Measurements from ENCODE around the gene ARHGAP6.

Gene ARHGAP6

DNA sequence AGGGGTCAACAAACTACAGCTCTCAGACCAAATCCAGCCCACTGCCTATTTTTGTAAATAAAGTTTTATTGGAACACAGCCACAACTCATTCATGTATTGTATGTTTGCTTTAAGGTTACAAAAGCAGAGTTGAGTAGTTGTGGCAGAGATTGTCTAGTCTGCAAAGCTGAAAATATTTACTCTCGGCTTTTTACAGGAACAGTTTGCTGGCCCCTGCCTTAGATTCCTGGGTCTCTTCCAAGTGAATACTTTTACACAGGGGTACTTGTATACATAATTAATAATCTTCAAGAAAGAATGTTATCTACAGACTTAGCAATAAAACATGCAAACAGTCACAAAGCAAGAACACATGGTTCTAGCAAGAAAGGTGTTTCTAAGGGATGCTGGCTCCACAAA, 218.3 kb downstream of the ARHGAP6 start:
- ATAC-seq (ENCODE audit: low read depth): no peak
- no peak overlapping the region for H3K27ac ChIP-seq (ENCODE audit: poor library complexity, severe bottlenecking)
- no peak for TF ChIP-seq CTCF (IDR thresholded peaks at IDR 0.05; ENCODE audit: poor library complexity, severe bottlenecking)
- H3K9me3 ChIP-seq (ENCODE audit: severe bottlenecking): no peaks in the 10 kb centered on the region
- no peak for DNase-seq (ENCODE audit: low spot score)
- no peaks in the 10 kb centered on the region for H3K36me3 ChIP-seq (ENCODE audit: low read depth)
- no peaks in the 10 kb centered on the region for H3K4me1 ChIP-seq (ENCODE audit: insufficient read depth, poor library complexity, severe bottlenecking)
- no peaks in the 10 kb centered on the region for H3K27me3 ChIP-seq (ENCODE audit: insufficient read depth, poor library complexity, severe bottlenecking)
- H3K4me3 ChIP-seq (ENCODE audit: severe bottlenecking): no peak overlapping the region

DNA sequence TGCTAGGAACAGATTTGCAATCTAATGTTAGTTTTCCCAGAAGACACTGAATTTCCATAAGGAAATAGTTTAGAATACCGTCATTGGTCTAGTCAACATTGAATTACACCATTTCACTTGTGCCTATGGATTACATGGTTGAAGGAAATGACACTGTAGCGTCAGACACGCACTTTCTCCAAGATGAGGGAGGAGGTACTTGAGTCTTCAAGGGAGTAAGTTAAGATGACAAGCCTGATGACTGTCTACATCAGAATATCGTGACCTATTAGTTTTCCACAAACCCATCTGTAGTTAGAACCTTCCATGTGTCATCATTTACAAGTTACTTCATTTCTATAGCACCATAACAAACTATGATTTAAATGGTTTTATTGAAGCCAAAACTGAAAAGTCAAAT, 218.8 kb downstream of the ARHGAP6 start:
- no peak for ATAC-seq (ENCODE audit: low read depth)
- Histone ChIP-seq H3K27me3 (ENCODE audit: insufficient read depth, poor library complexity, severe bottlenecking) (no peaks in the 10 kb centered on the region), H3K4me3 (ENCODE audit: severe bottlenecking) (no peak overlapping the region), H3K4me1 (ENCODE audit: insufficient read depth, poor library complexity, severe bottlenecking) (no peaks in the 10 kb centered on the region), H3K9me3 (ENCODE audit: severe bottlenecking) (no peaks in the 10 kb centered on the region), H3K36me3 (ENCODE audit: low read depth) (no peaks in the 10 kb centered on the region), H3K27ac (ENCODE audit: poor library complexity, severe bottlenecking) (no peak overlapping the region)
- DNase-seq (ENCODE audit: low spot score): no peak
- TF ChIP-seq CTCF (IDR thresholded peaks at IDR 0.05; ENCODE audit: poor library complexity, severe bottlenecking): no peak

DNA sequence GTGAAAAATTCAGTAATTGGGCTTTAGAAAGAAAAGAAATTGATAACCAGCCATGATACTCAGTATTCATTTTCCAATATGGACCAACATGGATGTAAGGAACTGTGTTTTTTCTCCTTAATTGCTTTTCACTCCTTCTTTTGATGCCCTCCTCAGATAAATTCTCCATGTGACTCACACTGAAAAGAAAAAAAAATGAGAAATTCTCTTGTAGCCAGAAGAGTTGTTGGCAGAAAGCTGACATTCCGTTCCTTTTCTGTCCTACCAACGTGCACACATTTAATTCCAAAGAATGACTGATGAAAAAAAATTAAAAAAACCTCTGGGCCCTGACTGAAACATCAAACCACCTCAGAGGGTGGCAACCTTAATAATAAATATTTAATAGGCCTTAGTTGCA, 219.4 kb downstream of the ARHGAP6 start:
- no peak overlapping the region for H3K4me3 ChIP-seq (ENCODE audit: severe bottlenecking)
- H3K9me3 ChIP-seq (ENCODE audit: severe bottlenecking): no peaks in the 10 kb centered on the region
- no peak for DNase-seq (ENCODE audit: low spot score)
- TF ChIP-seq CTCF (IDR thresholded peaks at IDR 0.05; ENCODE audit: poor library complexity, severe bottlenecking): no peak
- no peaks in the 10 kb centered on the region for H3K4me1 ChIP-seq (ENCODE audit: insufficient read depth, poor library complexity, severe bottlenecking)
- no peak overlapping the region for H3K27ac ChIP-seq (ENCODE audit: poor library complexity, severe bottlenecking)
- no peaks in the 10 kb centered on the region for H3K36me3 ChIP-seq (ENCODE audit: low read depth)
- H3K27me3 ChIP-seq (ENCODE audit: insufficient read depth, poor library complexity, severe bottlenecking): no peaks in the 10 kb centered on the region
- no peak for ATAC-seq (ENCODE audit: low read depth)

- Histone ChIP-seq H3K27ac (ENCODE audit: poor library complexity, severe bottlenecking) (no peak overlapping the region), H3K27me3 (ENCODE audit: insufficient read depth, poor library complexity, severe bottlenecking) (no peaks in the 10 kb centered on the region), H3K9me3 (ENCODE audit: severe bottlenecking) (no peaks in the 10 kb centered on the region), H3K36me3 (ENCODE audit: low read depth) (no peaks in the 10 kb centered on the region), H3K4me3 (ENCODE audit: severe bottlenecking) (no peak overlapping the region), H3K4me1 (ENCODE audit: insufficient read depth, poor library complexity, severe bottlenecking) (no peaks in the 10 kb centered on the region)
- DNase-seq (ENCODE audit: low spot score): no peak
- no peak for ATAC-seq (ENCODE audit: low read depth)
- no peak for TF ChIP-seq CTCF (IDR thresholded peaks at IDR 0.05; ENCODE audit: poor library complexity, severe bottlenecking)
Observed at GRCh38 chrX:11445540-11445939, 220.2 kb downstream of the ARHGAP6 start.

- no peak overlapping the region for H3K4me3 ChIP-seq (ENCODE audit: severe bottlenecking)
- H3K9me3 ChIP-seq (ENCODE audit: severe bottlenecking): no peaks in the 10 kb centered on the region
- DNase-seq (ENCODE audit: low spot score) (no peak), ATAC-seq (ENCODE audit: low read depth) (no peak)
- no peak overlapping the region for H3K27ac ChIP-seq (ENCODE audit: poor library complexity, severe bottlenecking)
- H3K4me1 ChIP-seq (ENCODE audit: insufficient read depth, poor library complexity, severe bottlenecking): no peaks in the 10 kb centered on the region
- no peaks in the 10 kb centered on the region for H3K27me3 ChIP-seq (ENCODE audit: insufficient read depth, poor library complexity, severe bottlenecking)
- H3K36me3 ChIP-seq (ENCODE audit: low read depth): no peaks in the 10 kb centered on the region
- no peak for TF ChIP-seq CTCF (IDR thresholded peaks at IDR 0.05; ENCODE audit: poor library complexity, severe bottlenecking)
Observed at GRCh38 chrX:11444052-11444451, 221.7 kb downstream of the ARHGAP6 start.
